A549 (cell line): ENCODE results near the gene HCST. TPM values are rescaled to one million over a fixed set of nuclear protein-coding genes. Genes with fewer than 3 reads are reported as not detected.

Experiments used
- ATAC-seq, 2 experiments: fragments of 200-7000 bp in 1 of 2; fragments of >200 bp in 1 of 2; cut with Nextera tagmentation in 1 of 2; cut with Tn5 transposase in 1 of 2; 3 replicates each; pipeline versions ENCODE4 v1.8.0 to v1.9.1; 2018 to 2020; ENCODE audit warnings: mild to moderate bottlenecking in 1 of 2, moderate library complexity in 1 of 2
- CTCF ChIA-PET: fragments of 300-600 bp; sonication (Branson Sonifier 250); formaldehyde crosslinking; extraction: SDS; loops from one replicate; lab custom pipeline; 2021; ENCODE audit warnings: antibody characterized with exemption, inconsistent platforms; lab: Yijun Ruan, JAX
- POLR2A ChIA-PET: fragments of 350-600 bp; formaldehyde crosslinking; extraction: SDS; loops from one replicate; lab custom pipeline; 2021; ENCODE audit warnings: antibody characterized with exemption, inconsistent platforms; lab: Yijun Ruan, JAX
- DNase-seq, 2 experiments: peaks; one replicate each; pipeline versions ENCODE4 v3.0.0 to v3.0.0-alpha.2; 2011 to 2016; ENCODE audit warnings: low read depth in 1 of 2, low spot score in 1 of 2
- FAIRE-seq: peaks from 2 replicates; lab custom pipeline; 2011; peaks lifted over from hg19 to GRCh38; lab: Jason Lieb, UNC
- H3K27ac ChIP-seq, 2 experiments: fragments of >200 bp; sonication (Bioruptor Twin); formaldehyde crosslinking; 3 replicates each; pipeline ENCODE4 v1.5.1; 2016 to 2017
- H3K4me1 ChIP-seq: fragments of >200 bp; sonication (Bioruptor Twin); formaldehyde crosslinking; 3 replicates; pipeline ENCODE4 v1.6.1; 2016
- H3K4me2 ChIP-seq: fragments of >200 bp; sonication (Bioruptor Twin); formaldehyde crosslinking; 3 replicates; pipeline ENCODE4 v1.6.1; 2016
- H3K4me3 ChIP-seq: fragments of >200 bp; sonication (Bioruptor Twin); formaldehyde crosslinking; 3 replicates; pipeline ENCODE4 v1.5.1; 2016
- H3K9me3 ChIP-seq: fragments of >200 bp; sonication (Bioruptor Twin); formaldehyde crosslinking; 3 replicates; pipeline ENCODE4 v1.6.1; 2016
- CBX8 ChIP-seq: fragments of 200-600 bp; sonication (generic); IDR thresholded peaks from 2 replicates; pipeline ENCODE4 v1.6.1; 2016
- CHD2 ChIP-seq: fragments of 150-350 bp; IDR thresholded peaks from 2 replicates; pipeline ENCODE4 v1.6.1; 2014; ENCODE audit warnings: low read length; ENCODE audit not compliant: partially characterized antibody
- EHF ChIP-seq: fragments of 250-450 bp; sonication (Bioruptor Pico); IDR thresholded peaks from 2 replicates; pipeline ENCODE4 v1.5.0; 2020; ENCODE audit warnings: mild to moderate bottlenecking
- FOSB ChIP-seq: fragments of 250-450 bp; sonication (Bioruptor Pico); IDR thresholded peaks from 2 replicates; pipeline ENCODE4 v1.5.0; 2020; ENCODE audit warnings: mild to moderate bottlenecking, moderate library complexity
- FOXS1 ChIP-seq: fragments of 250-450 bp; sonication (Bioruptor Pico); IDR thresholded peaks from 2 replicates; pipeline ENCODE4 v1.5.0; 2020; ENCODE audit warnings: mild to moderate bottlenecking, moderate library complexity
- HDAC2 ChIP-seq: fragments of 200-600 bp; sonication (generic); IDR thresholded peaks from 2 replicates; pipeline ENCODE4 v1.6.1; 2016
- HEYL ChIP-seq: fragments of 250-450 bp; sonication (Bioruptor Pico); IDR thresholded peaks from 2 replicates; pipeline ENCODE4 v1.8.0; 2021; ENCODE audit warnings: mild to moderate bottlenecking, moderate library complexity
- HOXA7 ChIP-seq: fragments of 250-450 bp; sonication (Bioruptor Pico); IDR thresholded peaks from 2 replicates; pipeline ENCODE4 v1.5.0; 2020; ENCODE audit warnings: mild to moderate bottlenecking, moderate library complexity
- HOXB13 ChIP-seq: fragments of 250-450 bp; sonication (Bioruptor Pico); IDR thresholded peaks from 2 replicates; pipeline ENCODE4 v1.5.0; 2020; ENCODE audit warnings: low read depth, mild to moderate bottlenecking, moderate library complexity
- HOXB5 ChIP-seq: fragments of 250-450 bp; sonication (Bioruptor Pico); IDR thresholded peaks from 2 replicates; pipeline ENCODE4 v1.5.0; 2020; ENCODE audit warnings: mild to moderate bottlenecking, moderate library complexity
- JUNB ChIP-seq: fragments of >200 bp; sonication (Bioruptor Twin); formaldehyde crosslinking; IDR thresholded peaks from 2 replicates; pipeline ENCODE4 v1.6.1; 2016
- KDM1A ChIP-seq: fragments of 200-600 bp; sonication (generic); IDR thresholded peaks from 2 replicates; pipeline ENCODE4 v1.6.1; 2016; ENCODE audit warnings: low read depth, mild to moderate bottlenecking
- KDM5A ChIP-seq: fragments of 200-600 bp; sonication (generic); IDR thresholded peaks from 2 replicates; pipeline ENCODE4 v1.6.1; 2016; ENCODE audit warnings: antibody characterized with exemption, mild to moderate bottlenecking
- MAFK ChIP-seq: fragments of 450-650 bp; IDR thresholded peaks from 2 replicates; pipeline ENCODE4 v1.6.1; 2014; ENCODE audit not compliant: partially characterized antibody
- MAZ ChIP-seq: fragments of 150-350 bp; IDR thresholded peaks from 2 replicates; pipeline ENCODE4 v1.6.1; 2014; ENCODE audit warnings: antibody characterized with exemption, low read depth, low read length, borderline replicate concordance
- MYC ChIP-seq: IDR thresholded peaks from 2 replicates; pipeline ENCODE4 v1.6.1; 2012; ENCODE audit warnings: mild to moderate bottlenecking, inconsistent platforms, low read length, improper control_type of control experiment, borderline replicate concordance
- NPAS2 ChIP-seq: fragments of 250-450 bp; sonication (Bioruptor Pico); IDR thresholded peaks from 2 replicates; pipeline ENCODE4 v1.8.0; 2022; ENCODE audit warnings: mild to moderate bottlenecking, moderate library complexity, borderline replicate concordance
- NR3C1 ChIP-seq: fragments of >200 bp; sonication (Bioruptor Twin); formaldehyde crosslinking; IDR thresholded peaks from 3 replicates; pipeline ENCODE4 v1.6.1; 2017
- PHF8 ChIP-seq: fragments of 200-600 bp; sonication (generic); IDR thresholded peaks from 2 replicates; pipeline ENCODE4 v1.6.1; 2016; ENCODE audit warnings: low read depth, mild to moderate bottlenecking, antibody characterized with exemption, moderate library complexity, borderline replicate concordance
- POLR2A ChIP-seq: IDR thresholded peaks from 2 replicates; pipeline ENCODE4 v1.6.1; 2012; ENCODE audit warnings: mild to moderate bottlenecking, low read length
- POLR2AphosphoS2 ChIP-seq: conservative IDR thresholded peaks from 2 replicates; pipeline ENCODE4 v1.6.1; 2012; ENCODE audit warnings: low read length, improper control_type of control experiment, inconsistent platforms
- RCOR1 ChIP-seq: fragments of 150-350 bp; IDR thresholded peaks from 2 replicates; pipeline ENCODE4 v1.6.1; 2014; ENCODE audit warnings: antibody characterized with exemption, low read length, low read depth
- RFX5 ChIP-seq: fragments of 450-650 bp; IDR thresholded peaks from 2 replicates; pipeline ENCODE4 v1.7.1; 2014; ENCODE audit warnings: antibody characterized with exemption, mild to moderate bottlenecking, moderate library complexity
- RNF2 ChIP-seq: fragments of 200-600 bp; sonication (generic); IDR thresholded peaks from 2 replicates; pipeline ENCODE4 v1.6.1; 2016; ENCODE audit warnings: low read depth, mild to moderate bottlenecking, antibody characterized with exemption, moderate library complexity, borderline replicate concordance
- SREBF2 ChIP-seq: fragments of 450-650 bp; IDR thresholded peaks from 2 replicates; pipeline ENCODE4 v1.6.1; 2014; ENCODE audit warnings: mild to moderate bottlenecking, moderate library complexity
- TP53 ChIP-seq: fragments of 250-450 bp; sonication (Bioruptor Pico); IDR thresholded peaks from 2 replicates; pipeline ENCODE4 v1.5.0; 2021; ENCODE audit warnings: mild to moderate bottlenecking, moderate library complexity
- ZFP36 ChIP-seq: fragments of 450-650 bp; IDR thresholded peaks from 2 replicates; pipeline ENCODE4 v1.6.1; 2014; ENCODE audit warnings: borderline replicate concordance; ENCODE audit not compliant: partially characterized antibody
- ZNF302 ChIP-seq: fragments of 250-450 bp; sonication (Bioruptor Pico); IDR thresholded peaks from 2 replicates; pipeline ENCODE4 v1.9.0; 2021; ENCODE audit warnings: inconsistent platforms, mild to moderate bottlenecking, moderate library complexity
- ZSCAN20 ChIP-seq: fragments of 250-450 bp; sonication (Bioruptor Pico); IDR thresholded peaks from 2 replicates; pipeline ENCODE4 v1.8.0; 2022; ENCODE audit warnings: mild to moderate bottlenecking, moderate library complexity
- whole genome bisulfite sequencing: methylation state at CpG from one replicate; pipeline ENCODE4 v1.1.6; 2017; ENCODE audit errors: missing lambda C conversion rate; 5-methylcytosine and 5-hydroxymethylcytosine counted together
- polyA plus RNA-seq, 4 experiments: library from polyadenylated mRNA; depleted of rRNA in 3 of 4; stranded (reverse); fragments of >200 nt; fragmentation: RNase III in 1 of 4; extraction: RNeasy Plus Mini Kit Qiagen cat#74134 plus additional on column Dnase treatment in 1 of 4; gene quantifications; 2 replicates in 3 of 4; 3 replicates in 1 of 4; pipeline ENCODE4 v1.2.3, GENCODE V29; 2011 to 2017
- TF ChIP-seq, protein P1 (sequence below): IDR thresholded peaks from 2 replicates; pipeline ENCODE4 v1.6.1; 2012; ENCODE audit warnings: low read depth, borderline replicate concordance
- TF ChIP-seq, protein P2 (sequence below): IDR thresholded peaks from 2 replicates; pipeline ENCODE4 v1.6.1; 2012
- TF ChIP-seq, protein P3 (sequence below): fragments of >200 bp; sonication (Bioruptor Twin); formaldehyde crosslinking; IDR thresholded peaks from 2 replicates; pipeline ENCODE4 v1.6.1; 2016
- TF ChIP-seq, protein P4 (sequence below): fragments of >200 bp; sonication (Bioruptor Twin); formaldehyde crosslinking; IDR thresholded peaks from 3 replicates; pipeline ENCODE4 v1.5.1; 2016

Gene HCST
- polyA plus RNA-seq, 2 of the 4 experiments (the other 2 are of a cell fraction), result 0.49 TPM; not detected in 1

DNA sequence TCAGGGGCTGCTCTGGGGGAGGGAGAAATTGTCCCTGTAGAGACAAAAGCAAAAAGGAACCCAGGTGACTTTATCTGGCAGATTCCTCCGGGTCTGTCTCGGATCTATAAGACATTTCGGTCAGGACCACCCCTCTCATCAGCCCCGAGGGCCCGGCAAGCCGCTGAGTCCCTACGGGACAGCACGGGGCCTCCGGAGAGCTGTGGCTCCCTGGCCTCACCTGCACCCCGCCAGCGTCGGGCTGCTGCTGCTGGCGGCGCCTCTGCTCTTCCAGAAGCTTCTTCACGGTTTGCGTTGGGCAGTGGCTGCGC is 3.9 kb upstream of the HCST start:
- TF ChIP-seq HDAC2 (no peak), TP53 (CRISPR knock-in tag) (no peak), ZNF302 (CRISPR knock-in tag) (no peak), EHF (CRISPR knock-in tag) (no peak), HEYL (no peak), CBX8 (no peak), PHF8 (no peak)
- TF ChIP-seq, protein P1, sequence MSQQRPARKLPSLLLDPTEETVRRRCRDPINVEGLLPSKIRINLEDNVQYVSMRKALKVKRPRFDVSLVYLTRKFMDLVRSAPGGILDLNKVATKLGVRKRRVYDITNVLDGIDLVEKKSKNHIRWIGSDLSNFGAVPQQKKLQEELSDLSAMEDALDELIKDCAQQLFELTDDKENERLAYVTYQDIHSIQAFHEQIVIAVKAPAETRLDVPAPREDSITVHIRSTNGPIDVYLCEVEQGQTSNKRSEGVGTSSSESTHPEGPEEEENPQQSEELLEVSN, result no peak
- TF ChIP-seq, protein P2, sequence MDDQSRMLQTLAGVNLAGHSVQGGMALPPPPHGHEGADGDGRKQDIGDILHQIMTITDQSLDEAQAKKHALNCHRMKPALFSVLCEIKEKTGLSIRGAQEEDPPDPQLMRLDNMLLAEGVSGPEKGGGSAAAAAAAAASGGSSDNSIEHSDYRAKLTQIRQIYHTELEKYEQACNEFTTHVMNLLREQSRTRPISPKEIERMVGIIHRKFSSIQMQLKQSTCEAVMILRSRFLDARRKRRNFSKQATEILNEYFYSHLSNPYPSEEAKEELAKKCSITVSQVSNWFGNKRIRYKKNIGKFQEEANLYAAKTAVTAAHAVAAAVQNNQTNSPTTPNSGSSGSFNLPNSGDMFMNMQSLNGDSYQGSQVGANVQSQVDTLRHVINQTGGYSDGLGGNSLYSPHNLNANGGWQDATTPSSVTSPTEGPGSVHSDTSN, result no peak
- TF ChIP-seq, protein P3, sequence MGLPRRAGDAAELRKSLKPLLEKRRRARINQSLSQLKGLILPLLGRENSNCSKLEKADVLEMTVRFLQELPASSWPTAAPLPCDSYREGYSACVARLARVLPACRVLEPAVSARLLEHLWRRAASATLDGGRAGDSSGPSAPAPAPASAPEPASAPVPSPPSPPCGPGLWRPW, result no peak
- TF ChIP-seq, all 56 proteins: peak for 0
- peaks cover 24% of the 10 kb centered on the region for H3K4me1 ChIP-seq
- H3K27ac ChIP-seq, result peak overlapping the region in 1 of 2 experiments; percentile 89; a peak in 4 of 6 replicates
- POLR2A ChIA-PET, result no interaction called here
- peak overlapping the region; percentile 89 for H3K4me2 ChIP-seq
- no peaks in the 10 kb centered on the region for H3K9me3 ChIP-seq
- ATAC-seq, result no peak
- no peak for DNase-seq
- CTCF ChIA-PET, result interaction anchor here (0.6 to 9.8 kb wide), 3 partner anchors 16 to 404 kb away, joined by 3 to 125 read pairs (median 3); no protein-coding TSS in a partner anchor
- peak overlapping the region; percentile 84 for H3K4me3 ChIP-seq
- WGBS, result 92% methylated on average over 17 of the region's 17 CpGs
- FAIRE-seq, result no peak

DNA sequence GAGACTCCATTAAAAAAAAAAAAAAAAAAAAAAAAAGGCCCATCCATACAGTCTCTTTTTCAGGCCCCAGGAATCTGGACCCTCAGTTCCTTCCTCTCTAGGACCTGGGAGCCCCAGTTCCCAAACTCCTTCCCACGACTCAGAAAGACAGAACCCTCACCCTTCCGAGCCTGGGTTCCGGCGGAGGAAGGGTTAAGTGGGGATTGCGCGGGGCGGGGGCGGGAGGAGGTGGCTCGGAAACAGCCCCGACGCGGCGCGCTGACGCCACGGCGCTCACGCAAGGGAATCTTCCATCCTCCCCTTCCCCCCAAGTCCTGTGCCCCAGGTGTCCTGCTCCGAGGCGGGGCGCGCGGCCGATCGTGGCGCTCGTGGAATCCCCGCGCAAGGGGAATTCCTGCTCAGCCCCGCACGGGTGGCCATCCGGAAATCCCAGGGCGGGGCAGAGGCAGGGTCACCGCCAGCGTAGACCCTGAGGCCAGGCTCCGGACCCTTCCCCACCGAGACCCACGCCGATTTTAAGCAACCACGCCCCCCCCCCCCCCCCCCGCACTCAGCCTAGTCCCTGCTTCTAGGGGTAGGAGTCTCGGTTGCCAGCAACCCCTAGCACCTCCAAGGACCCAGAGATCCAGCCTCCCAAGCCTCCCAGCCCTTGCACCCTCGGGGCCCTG is 2.6 kb upstream of the HCST start:
- WGBS, result 1% methylated on average over 36 of the region's 43 CpGs
- TF ChIP-seq POLR2A (peak; percentile 77), MYC (peak; percentile 4), KDM1A (no peak), ZFP36 (no peak), RCOR1 (no peak), POLR2AphosphoS2 (no peak), SREBF2 (no peak), HEYL (no peak), CBX8 (no peak), HOXB13 (CRISPR knock-in tag) (no peak), MAFK (no peak), ZNF302 (CRISPR knock-in tag) (no peak), MAZ (0 out of 2 replicates have a peak, but pooled peaks have one; percentile 61), HOXA7 (CRISPR knock-in tag) (no peak), FOSB (CRISPR knock-in tag) (no peak), ZSCAN20 (CRISPR knock-in tag) (no peak), JUNB (no peak), PHF8 (no peak; the same call in 1 of the 2 replicates), FOXS1 (CRISPR knock-in tag) (no peak), KDM5A (no peak), NPAS2 (no peak), RFX5 (no peak), HOXB5 (no peak), RNF2 (no peak), NR3C1 (no peak), CHD2 (peak; percentile 58)
- TF ChIP-seq, protein P4, sequence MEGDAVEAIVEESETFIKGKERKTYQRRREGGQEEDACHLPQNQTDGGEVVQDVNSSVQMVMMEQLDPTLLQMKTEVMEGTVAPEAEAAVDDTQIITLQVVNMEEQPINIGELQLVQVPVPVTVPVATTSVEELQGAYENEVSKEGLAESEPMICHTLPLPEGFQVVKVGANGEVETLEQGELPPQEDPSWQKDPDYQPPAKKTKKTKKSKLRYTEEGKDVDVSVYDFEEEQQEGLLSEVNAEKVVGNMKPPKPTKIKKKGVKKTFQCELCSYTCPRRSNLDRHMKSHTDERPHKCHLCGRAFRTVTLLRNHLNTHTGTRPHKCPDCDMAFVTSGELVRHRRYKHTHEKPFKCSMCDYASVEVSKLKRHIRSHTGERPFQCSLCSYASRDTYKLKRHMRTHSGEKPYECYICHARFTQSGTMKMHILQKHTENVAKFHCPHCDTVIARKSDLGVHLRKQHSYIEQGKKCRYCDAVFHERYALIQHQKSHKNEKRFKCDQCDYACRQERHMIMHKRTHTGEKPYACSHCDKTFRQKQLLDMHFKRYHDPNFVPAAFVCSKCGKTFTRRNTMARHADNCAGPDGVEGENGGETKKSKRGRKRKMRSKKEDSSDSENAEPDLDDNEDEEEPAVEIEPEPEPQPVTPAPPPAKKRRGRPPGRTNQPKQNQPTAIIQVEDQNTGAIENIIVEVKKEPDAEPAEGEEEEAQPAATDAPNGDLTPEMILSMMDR, result no peak
- TF ChIP-seq, protein P1, result no peak

More for the DNA sequence above, 2.6 kb upstream of the HCST start:
- Histone ChIP-seq H3K4me3 (peak overlapping the region; percentile 84), H3K4me1 (peaks cover 26% of the 10 kb centered on the region), H3K27ac (peak overlapping the region; percentile 80 to 89), H3K9me3 (no peaks in the 10 kb centered on the region), H3K4me2 (peak overlapping the region; percentile 89)
- ATAC-seq (peak; percentile 85 to 88), FAIRE-seq (peak; percentile 96), DNase-seq (peak; percentile 93 to 98)
- ChIA-PET POLR2A (interaction anchor here (1.0 to 1.4 kb wide), 3 partner anchors 32 to 197 kb away, joined by 4 to 14 read pairs (median 5); no protein-coding TSS in a partner anchor), CTCF (interaction anchor here (1.4 to 1.9 kb wide), 3 partner anchors 18 to 33 kb away, joined by 4 to 7 read pairs (median 6); no protein-coding TSS in a partner anchor)
